GM19455 (cell line): ENCODE data around the gene ACTMAP.
"Not testable (repeated sequence)": the region's sequence is repeated elsewhere in the genome, so short reads cannot be mapped to it uniquely, and the experiment has no call there.

Source experiments
- ATAC-seq: cut with Tn5 transposase; IDR thresholded peaks from one replicate; pipeline ENCODE4 v1.9.1; 2021; ENCODE audit not compliant: unreplicated experiment

ACTMAP gene

GRCh38 chr19:40750058-40750873, at the start of gene ACTMAP:
ACTMAP (minus strand) TSS chr19:40750477; CDS start chr19:40749803, 674 bp downstream.
- peak; percentile 79 for ATAC-seq

GRCh38 chr19:40799558-40800338, 49.5 kb upstream of the ACTMAP start:
- peak; percentile 11 for ATAC-seq

- ATAC-seq = peak; percentile 66
Observed at GRCh38 chr19:40798683-40799557, 48.6 kb upstream of the ACTMAP start, which contains the start of gene EGLN2. EGLN2 (plus strand) TSS chr19:40799191; CDS start chr19:40800573, 1,382 bp downstream.

- peak; percentile 29 for ATAC-seq
Observed at GRCh38 chr19:40797963-40798682, 47.8 kb upstream of the ACTMAP start.

GRCh38 chr19:40797166-40797962, 47.1 kb upstream of the ACTMAP start:
- ATAC-seq = no peak

- no peak for ATAC-seq
Observed at GRCh38 chr19:40791996-40792395, 41.7 kb upstream of the ACTMAP start.

GRCh38 chr19:40791349-40791748, 41.1 kb upstream of the ACTMAP start:
- ATAC-seq = no peak

- no peak for ATAC-seq
Observed at GRCh38 chr19:40786060-40787037, 36.1 kb upstream of the ACTMAP start.

GRCh38 chr19:40785526-40785925, 35.2 kb upstream of the ACTMAP start:
- ATAC-seq = no peak

- not testable (repeated sequence) for ATAC-seq
Observed at GRCh38 chr19:40784146-40784545, 33.9 kb upstream of the ACTMAP start.

GRCh38 chr19:40783711-40784110, 33.4 kb upstream of the ACTMAP start:
- no peak for ATAC-seq

GRCh38 chr19:40781140-40781539, 30.9 kb upstream of the ACTMAP start:
- no peak for ATAC-seq

- no peak for ATAC-seq
Observed at GRCh38 chr19:40780582-40780981, 30.3 kb upstream of the ACTMAP start.

- ATAC-seq = no peak
Observed at GRCh38 chr19:40778706-40779284, 28.5 kb upstream of the ACTMAP start.

GRCh38 chr19:40777937-40778705, 27.8 kb upstream of the ACTMAP start, which contains the start of gene RAB4B:
RAB4B (plus strand) TSS chr19:40778247; CDS start chr19:40778376, 129 bp downstream.
- ATAC-seq = peak; percentile 64

GRCh38 chr19:40777645-40777936, 27.3 kb upstream of the ACTMAP start:
- no peak for ATAC-seq

GRCh38 chr19:40776932-40777644, 26.8 kb upstream of the ACTMAP start:
- ATAC-seq = peak; percentile 62
